Body of pancreas (tissue), 4 donors: ENCODE measurements around the gene ELAC2.

Experiments
- POLR2A ChIP-seq, 3 donors: fragments of 450-650 bp; IDR thresholded peaks; one replicate each; pipeline ENCODE4 v1.6.1; 2016; ENCODE audit warnings: antibody characterized with exemption in 3 of 3, mild to moderate bottlenecking in 2 of 3
- TF ChIP-seq, protein P1 (sequence below), 7 experiments: fragments of 450-650 bp in 4 of 7; fragments of 200-600 bp in 3 of 7; sonication (generic) in 3 of 7; IDR thresholded peaks; one replicate each; pipeline ENCODE4 v1.5.1; 2016 to 2019; ENCODE audit warnings: antibody characterized with exemption in 7 of 7

DNA sequence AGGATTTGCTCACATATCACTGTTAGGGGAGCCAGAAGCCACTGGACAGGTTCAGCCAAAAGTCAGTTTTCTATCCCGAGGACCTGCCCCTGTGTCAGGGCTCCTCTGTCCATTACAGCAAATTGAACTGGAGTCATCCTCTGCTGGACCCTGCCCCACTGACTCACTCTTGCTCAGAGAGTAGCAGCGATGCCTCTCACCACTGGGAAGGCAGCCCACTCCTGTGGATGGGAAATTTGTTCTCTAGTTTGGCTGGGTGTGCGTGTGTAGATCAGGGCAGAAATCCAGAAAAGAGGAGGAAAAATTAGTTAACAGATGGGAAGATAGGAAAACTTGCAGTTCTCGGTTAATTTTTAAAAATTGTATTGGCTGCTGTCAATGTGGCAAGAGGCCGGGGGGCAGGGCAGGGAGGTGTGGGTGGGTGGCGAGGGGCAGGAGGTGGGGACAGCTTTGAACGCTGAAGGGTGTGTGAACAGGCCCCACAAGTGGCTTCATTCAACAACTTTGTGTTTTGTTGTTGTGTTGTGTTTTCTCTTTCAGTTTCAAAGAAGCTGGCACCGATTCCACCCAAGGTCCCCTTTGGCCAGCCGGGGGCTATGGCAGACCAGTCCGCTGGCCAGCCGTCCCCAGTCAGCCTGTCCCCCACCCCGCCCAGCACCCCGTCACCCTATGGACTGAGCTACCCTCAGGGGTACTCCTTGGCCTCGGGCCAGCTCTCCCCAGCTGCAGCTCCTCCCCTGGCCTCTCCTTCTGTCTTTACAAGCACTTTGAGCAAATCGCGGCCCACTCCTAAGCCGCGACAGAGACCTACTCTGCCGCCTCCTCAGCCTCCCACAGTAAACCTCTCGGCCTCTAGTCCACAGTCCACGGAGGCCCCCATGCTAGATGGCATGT, 33.6 kb downstream of the ELAC2 start:
- TF ChIP-seq, protein P1, sequence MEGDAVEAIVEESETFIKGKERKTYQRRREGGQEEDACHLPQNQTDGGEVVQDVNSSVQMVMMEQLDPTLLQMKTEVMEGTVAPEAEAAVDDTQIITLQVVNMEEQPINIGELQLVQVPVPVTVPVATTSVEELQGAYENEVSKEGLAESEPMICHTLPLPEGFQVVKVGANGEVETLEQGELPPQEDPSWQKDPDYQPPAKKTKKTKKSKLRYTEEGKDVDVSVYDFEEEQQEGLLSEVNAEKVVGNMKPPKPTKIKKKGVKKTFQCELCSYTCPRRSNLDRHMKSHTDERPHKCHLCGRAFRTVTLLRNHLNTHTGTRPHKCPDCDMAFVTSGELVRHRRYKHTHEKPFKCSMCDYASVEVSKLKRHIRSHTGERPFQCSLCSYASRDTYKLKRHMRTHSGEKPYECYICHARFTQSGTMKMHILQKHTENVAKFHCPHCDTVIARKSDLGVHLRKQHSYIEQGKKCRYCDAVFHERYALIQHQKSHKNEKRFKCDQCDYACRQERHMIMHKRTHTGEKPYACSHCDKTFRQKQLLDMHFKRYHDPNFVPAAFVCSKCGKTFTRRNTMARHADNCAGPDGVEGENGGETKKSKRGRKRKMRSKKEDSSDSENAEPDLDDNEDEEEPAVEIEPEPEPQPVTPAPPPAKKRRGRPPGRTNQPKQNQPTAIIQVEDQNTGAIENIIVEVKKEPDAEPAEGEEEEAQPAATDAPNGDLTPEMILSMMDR (IDR thresholded peaks at IDR 0.05), result no peak
- no peak for TF ChIP-seq POLR2A (IDR thresholded peaks at IDR 0.05)
